ENCODE measurements around the gene NATD1.

Gene NATD1

GRCh38 chr17:21289175-21289901, 36.1 kb upstream of the NATD1 start:
- TF ChIP-seq CTCF (IDR thresholded peaks at IDR 0.05; ENCODE audit: insufficient read depth, low read depth, low read length, missing control alignments): no peak
- H3K4me3 ChIP-seq (ENCODE audit: low read depth, low read length): no peak overlapping the region
- no peak for DNase-seq (ENCODE audit: low read depth)

- peak; percentile 4 for TF ChIP-seq CTCF (IDR thresholded peaks at IDR 0.05; ENCODE audit: insufficient read depth, low read depth, low read length, missing control alignments)
- peak overlapping the region; percentile 89 for H3K4me3 ChIP-seq (ENCODE audit: low read depth, low read length)
- peak; percentile 54 for DNase-seq (ENCODE audit: low read depth)
These were observed 35.4 kb upstream of the NATD1 start for GRCh38 chr17:21288571-21289017.

GRCh38 chr17:21287703-21288449, 34.7 kb upstream of the NATD1 start:
- TF ChIP-seq CTCF (IDR thresholded peaks at IDR 0.05; ENCODE audit: insufficient read depth, low read depth, low read length, missing control alignments): no peak
- peak overlapping the region; percentile 89 for H3K4me3 ChIP-seq (ENCODE audit: low read depth, low read length)
- DNase-seq (ENCODE audit: low read depth): peak; percentile 88

- peak overlapping the region; percentile 89 for H3K4me3 ChIP-seq (ENCODE audit: low read depth, low read length)
- peak; percentile 29 for DNase-seq (ENCODE audit: low read depth)
- no peak for TF ChIP-seq CTCF (IDR thresholded peaks at IDR 0.05; ENCODE audit: insufficient read depth, low read depth, low read length, missing control alignments)
These were observed 33.9 kb upstream of the NATD1 start for GRCh38 chr17:21286909-21287702.

GRCh38 chr17:21286066-21286770, 33.0 kb upstream of the NATD1 start:
- TF ChIP-seq CTCF (IDR thresholded peaks at IDR 0.05; ENCODE audit: insufficient read depth, low read depth, low read length, missing control alignments): no peak
- peak; percentile 34 for DNase-seq (ENCODE audit: low read depth)
- peak overlapping the region; percentile 89 for H3K4me3 ChIP-seq (ENCODE audit: low read depth, low read length)

Data from GM12865 (cell line).